HepG2 (cell line): ENCODE results near the gene PUM1. TPM values are rescaled to one million over a fixed set of nuclear protein-coding genes. Genes with fewer than 3 reads are reported as not detected.

Source experiments
- ATAC-seq: fragments of 200-7000 bp; cut with Tn5 transposase; 3 replicates; pipeline ENCODE4 v1.9.1; 2020; ENCODE audit warnings: mild to moderate bottlenecking, moderate library complexity
- BruUV-seq: library from RNA; stranded (reverse); fragments of 400-500 nt; replicated peaks from 2 replicates; lab custom pipeline; 2021; lab: Mats Ljungman, UMichigan
- CTCF ChIA-PET: fragments of 300-600 bp; formaldehyde crosslinking; extraction: SDS; loops from one replicate; lab custom pipeline; 2021; ENCODE audit warnings: low total read pairs, inconsistent platforms, low intra/inter-chr PET ratio; lab: Yijun Ruan, JAX
- POLR2A ChIA-PET: fragments of 350-600 bp; sonication (Branson Sonifier 250); formaldehyde crosslinking; loops from one replicate; lab custom pipeline; 2020; ENCODE audit warnings: antibody characterized with exemption, inconsistent platforms; lab: Yijun Ruan, JAX
- DNase-seq: peaks from one replicate; pipeline ENCODE4 v3.0.0-alpha.2; 2015; ENCODE audit warnings: low spot score
- FAIRE-seq: peaks from 3 replicates; lab custom pipeline; 2011; peaks lifted over from hg19 to GRCh38; lab: Jason Lieb, UNC
- H2AFZ ChIP-seq: one replicate; pipeline ENCODE4 v1.6.1; 2011; ENCODE audit warnings: low read length, inconsistent platforms
- H3K27ac ChIP-seq: fragments of 300-600 bp; 3 replicates; pipeline ENCODE4 v1.8.0; 2011; ENCODE audit warnings: mixed run types, mild to moderate bottlenecking, mixed read lengths, low read length, inconsistent platforms; ENCODE audit not compliant: insufficient read depth; ENCODE audit errors: extremely low read length
- H3K27me3 ChIP-seq, 2 experiments: fragments of 200-600 bp in 1 of 2; 2 replicates in 1 of 2; 3 replicates in 1 of 2; pipeline versions ENCODE4 v1.6.0 to v1.8.0; 2011; ENCODE audit warnings: low read length in 2 of 2, mild to moderate bottlenecking in 2 of 2, moderate library complexity in 2 of 2, inconsistent platforms in 1 of 2; ENCODE audit not compliant: insufficient read depth in 2 of 2, control insufficient read depth in 1 of 2
- H3K36me3 ChIP-seq, 2 experiments: fragments of 200-600 bp in 1 of 2; replicated peaks in 1 of 2; 2 replicates in 1 of 2; 3 replicates in 1 of 2; pipeline versions ENCODE4 v1.5.1 to v1.8.0; 2011; ENCODE audit warnings: low read length in 2 of 2, inconsistent platforms in 1 of 2; ENCODE audit not compliant: insufficient read depth in 2 of 2, control insufficient read depth in 1 of 2
- H3K4me1 ChIP-seq: 2 replicates; pipeline ENCODE4 v1.5.1; 2012; ENCODE audit warnings: low read length, inconsistent platforms; ENCODE audit not compliant: insufficient read depth
- H3K4me2 ChIP-seq: 2 replicates; pipeline ENCODE4 v1.6.0; 2011; ENCODE audit warnings: low read depth, low read length, inconsistent platforms
- H3K4me3 ChIP-seq, 3 experiments: fragments of 200-600 bp in 1 of 3; sonication (generic), shearing (Covaris generic) in 1 of 3; replicated peaks in 1 of 3; 2 replicates each; pipeline ENCODE4 v1.5.1; 2011 to 2016; ENCODE audit warnings: low read length in 3 of 3, inconsistent platforms in 2 of 3, low read depth in 2 of 3, mild to moderate bottlenecking in 2 of 3, control low read depth in 1 of 3, mixed read lengths in 1 of 3; ENCODE audit not compliant: insufficient read depth in 1 of 3
- H3K79me2 ChIP-seq: one replicate; pipeline ENCODE4 v1.6.1; 2011; ENCODE audit warnings: low read length, inconsistent platforms; ENCODE audit not compliant: insufficient read depth
- H3K9ac ChIP-seq: 2 replicates; pipeline ENCODE4 v1.6.0; 2011; ENCODE audit warnings: mild to moderate bottlenecking, low read depth, low read length, inconsistent platforms; ENCODE audit not compliant: insufficient read depth
- H3K9me3 ChIP-seq: 2 replicates; pipeline ENCODE4 v1.5.1; 2012; ENCODE audit warnings: mild to moderate bottlenecking, low read length
- H4K20me1 ChIP-seq: 2 replicates; pipeline ENCODE4 v1.6.0; 2011; ENCODE audit warnings: inconsistent platforms, mild to moderate bottlenecking, low read length, moderate library complexity; ENCODE audit not compliant: insufficient read depth
- ARID5B ChIP-seq: IDR thresholded peaks from 2 replicates; pipeline ENCODE4 v1.4.0; 2020; ENCODE audit warnings: mild to moderate bottlenecking, missing genetic modification reagents
- ATF4 ChIP-seq, 2 experiments: fragments of 450-650 bp in 1 of 2; sonication (generic) in 1 of 2; formaldehyde crosslinking; IDR thresholded peaks; 2 replicates each; pipeline versions ENCODE4 v1.5.0 to v1.8.0; 2020 to 2022; ENCODE audit warnings: mild to moderate bottlenecking in 1 of 2, missing genetic modification reagents in 1 of 2
- ELF3 ChIP-seq: IDR thresholded peaks from 2 replicates; pipeline ENCODE4 v1.6.1; 2016; ENCODE audit warnings: missing genetic modification reagents, missing compliant biosample characterization
- FOXK1 ChIP-seq: sonication (generic); formaldehyde crosslinking; IDR thresholded peaks from 2 replicates; pipeline ENCODE4 v1.4.0; 2020; ENCODE audit warnings: low read depth, missing genetic modification reagents, borderline replicate concordance
- GATAD2A ChIP-seq: IDR thresholded peaks from 2 replicates; pipeline ENCODE4 v1.6.1; 2016
- SETDB1 ChIP-seq: sonication (generic); formaldehyde crosslinking; IDR thresholded peaks from 2 replicates; pipeline ENCODE4 v1.5.1; 2020; ENCODE audit warnings: missing genetic modification reagents, mild to moderate bottlenecking, borderline replicate concordance
- TCF7L2 ChIP-seq: IDR thresholded peaks from 2 replicates; pipeline ENCODE4 v1.6.1; 2011; ENCODE audit warnings: mild to moderate bottlenecking, low read depth, low read length, moderate library complexity
- TEAD3 ChIP-seq: optimal IDR thresholded peaks from 2 replicates; pipeline ENCODE3; 2016; ENCODE audit warnings: borderline replicate concordance
- YY1 ChIP-seq: IDR thresholded peaks from 2 replicates; pipeline ENCODE4 v1.6.1; 2011; ENCODE audit warnings: low read length, low read depth, moderate library complexity, mild to moderate bottlenecking; ENCODE audit not compliant: insufficient read depth, insufficient replicate concordance
- ZNF264 ChIP-seq: sonication (generic); formaldehyde crosslinking; IDR thresholded peaks from 2 replicates; pipeline ENCODE4 v1.4.0; 2020; ENCODE audit warnings: missing genetic modification reagents
- ZNF362 ChIP-seq: sonication (generic); formaldehyde crosslinking; IDR thresholded peaks from 2 replicates; pipeline ENCODE4 v1.4.0; 2020; ENCODE audit warnings: missing genetic modification reagents, mild to moderate bottlenecking, borderline replicate concordance
- ZNF703 ChIP-seq: sonication (generic); formaldehyde crosslinking; IDR thresholded peaks from 2 replicates; pipeline ENCODE4 v1.5.1; 2020; ENCODE audit warnings: missing genetic modification reagents, mild to moderate bottlenecking, moderate library complexity, borderline replicate concordance
- ZNF740 ChIP-seq: sonication (generic); formaldehyde crosslinking; IDR thresholded peaks from 2 replicates; pipeline ENCODE4 v1.4.0; 2020; ENCODE audit warnings: missing genetic modification reagents
- ZNF770 ChIP-seq: sonication (generic); formaldehyde crosslinking; IDR thresholded peaks from 2 replicates; pipeline ENCODE4 v1.5.0; 2020; ENCODE audit warnings: mild to moderate bottlenecking, missing genetic modification reagents
- WGBS: methylation state at CpG from one replicate; pipeline ENCODE4 v1.1.6; 2017; ENCODE audit warnings: low lambda C conversion rate; 5-methylcytosine and 5-hydroxymethylcytosine counted together
- in situ Hi-C: cut with HindIII; loops from 2 replicates; pipeline ENCODE4 v1.10.0; 2017; ENCODE audit warnings: low pct_unique_long_range_greater_than_20kb; ENCODE audit not compliant: extremely low pct_ligation_motif_present
- intact Hi-C: fragments of 100-400 bp; cut with micrococcal nuclease; formaldehyde crosslinking; loops from one replicate; pipeline ENCODE4 v1.10.0; 2022; ENCODE audit not compliant: unreplicated experiment
- polyA plus RNA-seq, 8 experiments: library from polyadenylated mRNA; depleted of rRNA in 3 of 8; stranded (reverse) in 7 of 8; unstranded in 1 of 8; fragments of >200 nt; fragmentation: Illumina TruSeq in 4 of 8; extraction: Trizol in 4 of 8; gene quantifications; 2 replicates each; pipeline versions ENCODE4 v1.2.1 to v1.2.3, GENCODE V29; 2011 to 2016; ENCODE audit warnings: low read depth in 4 of 8, missing spikeins in 1 of 8, mixed read lengths in 1 of 8; ENCODE audit not compliant: insufficient read depth in 1 of 8
- total RNA-seq, 5 experiments: library from RNA; depleted of rRNA; stranded (reverse); fragments of >200 nt; fragmentation: Illumina TruSeq; extraction: Trizol; gene quantifications; 2 replicates each; pipeline ENCODE4 v1.2.3, GENCODE V29; 2016; ENCODE audit warnings: low read depth in 1 of 5

The PUM1 gene
- total and polyA plus RNA-seq, 2 of the 13 experiments (the other 11 are each of a cell fraction or from before 2014, with no cell fraction given): 64.7 to 91.0 TPM

- TF ChIP-seq ZNF264: no peak
Observed at GRCh38 chr1:30976143-30976542, 89.4 kb downstream of the PUM1 start (continued).

- intact Hi-C loops: no loop called here
- ChIA-PET POLR2A (interaction anchor here (0.7 kb wide), 1 partner anchor 120 kb away, joined by 3 read pairs; no protein-coding TSS in a partner anchor), CTCF (no interaction called here)
- TF ChIP-seq TCF7L2: 0 out of 2 replicates have a peak, but pooled peaks have one; percentile 21
- 0 out of 2 replicates have a peak, but pooled peaks have one; percentile 19 for TF ChIP-seq ELF3 (CRISPR knock-in tag)
- TF ChIP-seq GATAD2A (CRISPR knock-in tag): 0 out of 2 replicates have a peak, but pooled peaks have one; percentile 54
- TF ChIP-seq ATF4 (CRISPR knock-in tag; IDR thresholded peaks at IDR 0.05): peak in 1 of 2 experiments; percentile 82; a peak in 2 of 4 replicates
- TF ChIP-seq ZNF740 (CRISPR knock-in tag): no peak
- TF ChIP-seq ZNF770 (CRISPR knock-in tag): peak; percentile 100
- TF ChIP-seq ARID5B (CRISPR knock-in tag): peak; percentile 58; the same call in 1 of the 2 replicates
- no peak for TF ChIP-seq SETDB1 (CRISPR knock-in tag)
- TF ChIP-seq FOXK1: 0 out of 2 replicates have a peak, but pooled peaks have one; percentile 44
- TF ChIP-seq ZNF703 (CRISPR knock-in tag): no peak
- peak; percentile 68; the same call in 1 of the 2 replicates for TF ChIP-seq ZNF362
- TF ChIP-seq TEAD3 (CRISPR knock-in tag): peak; percentile 90
- TF ChIP-seq YY1: no peak
Observed at GRCh38 chr1:30975217-30975616, 90.3 kb downstream of the PUM1 start.

More at GRCh38 chr1:30975217-30975616, 90.3 kb downstream of the PUM1 start:
- Histone ChIP-seq H2AFZ (no peak overlapping the region), H4K20me1 (peaks cover 64% of the 10 kb centered on the region), H3K4me1 (peaks cover 49% of the 10 kb centered on the region), H3K9ac (no peak overlapping the region), H3K79me2 (peaks cover 55% of the 10 kb centered on the region), H3K9me3 (no peaks in the 10 kb centered on the region), H3K36me3 (peaks cover 11 to 54% of the 10 kb centered on the region in 2 experiments), H3K4me3 (no peak overlapping the region), H3K27me3 (no peaks in the 10 kb centered on the region), H3K27ac (peak overlapping the region; percentile 50), H3K4me2 (no peak overlapping the region)
- peak; percentile 62 for DNase-seq
- in situ Hi-C loops: no loop called here
- BruUV-seq: no TSS peak
- 57% methylated on average over 3 of the region's 3 CpGs for WGBS
- ATAC-seq: peak; percentile 76
- FAIRE-seq: no peak
